Measurements from ENCODE around the gene CORO7.
A peak's percentile ranks its signal among the peaks of the same experiment; 100 is the strongest.

CORO7 gene

DNA sequence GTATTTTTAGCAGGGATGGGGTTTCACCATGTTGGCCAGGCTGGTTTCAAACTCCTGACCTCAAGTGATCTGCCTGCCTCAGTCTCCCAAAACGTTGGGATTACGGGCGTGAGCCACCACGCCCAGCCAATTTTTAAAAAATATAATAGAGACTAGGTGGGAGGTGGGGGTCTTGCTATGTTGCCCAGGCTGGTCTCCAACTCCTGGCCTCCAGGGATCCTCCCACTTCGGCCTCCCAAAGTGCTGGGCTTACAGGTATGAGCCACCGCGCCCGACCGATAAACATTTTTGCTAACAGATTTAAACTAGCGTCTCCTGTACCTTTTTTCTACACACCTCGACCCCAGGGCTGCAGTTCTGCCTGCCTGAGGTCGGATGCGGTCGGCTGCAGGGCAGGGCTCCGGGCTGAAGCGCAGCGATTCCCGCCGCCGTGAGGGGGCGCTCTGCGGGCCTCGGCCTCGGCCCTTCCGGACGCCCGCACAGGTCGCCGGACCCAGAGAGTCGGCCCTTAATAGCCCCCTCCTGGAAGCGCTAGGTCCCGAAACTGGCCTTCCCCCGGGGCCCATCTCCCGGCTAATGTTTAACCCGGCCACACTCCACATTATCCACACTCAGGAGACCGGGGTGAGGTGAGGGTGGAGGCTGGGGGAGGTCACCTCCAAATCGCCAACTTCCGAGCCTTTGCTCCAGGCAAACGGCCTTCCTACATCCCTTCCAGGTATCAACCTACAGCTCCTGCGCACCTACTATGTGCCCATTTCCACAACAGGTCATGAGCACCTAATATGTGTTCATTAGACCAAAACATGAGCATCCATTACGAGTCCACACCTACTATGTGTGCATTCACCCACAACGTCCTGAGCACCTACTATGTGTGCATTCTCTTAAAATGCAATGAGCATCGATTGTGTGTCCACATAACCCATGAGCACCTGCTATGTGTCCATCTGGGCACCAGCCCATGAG is 102.5 kb downstream of the CORO7 start:
- Histone ChIP-seq H3K79me1 (ENCODE audit: low read length) (peaks cover 6% of the 10 kb centered on the region), H3K9ac (ENCODE audit: low read length) (no peak overlapping the region), H3K27me3 (ENCODE audit: insufficient read depth, low read length, poor library complexity) (no peaks in the 10 kb centered on the region), H3K56ac (ENCODE audit: low read length) (no peak overlapping the region), H3K23ac (ENCODE audit: low read length) (no peak overlapping the region), H2AK5ac (ENCODE audit: low read length) (no peak overlapping the region), H3K4me3 (ENCODE audit: low read length) (no peak overlapping the region), H3K79me2 (ENCODE audit: control insufficient read depth, insufficient read depth, low read length) (peaks cover 11% of the 10 kb centered on the region), H3K4me2 (ENCODE audit: low read length) (no peak overlapping the region), H2BK120ac (ENCODE audit: low read depth, low read length) (no peak overlapping the region), H3K27ac (ENCODE audit: low read depth, low read length) (no peak overlapping the region), H4K8ac (ENCODE audit: low read depth, low read length) (no peak overlapping the region), H2BK15ac (replicated peaks; ENCODE audit: low read depth) (no peak overlapping the region), H3K18ac (ENCODE audit: low read length) (no peak overlapping the region), H2BK5ac (ENCODE audit: low read length) (no peak overlapping the region), H3K36me3 (ENCODE audit: control insufficient read depth, insufficient read depth, low read length) (no peaks in the 10 kb centered on the region), H3K4ac (ENCODE audit: low read depth, low read length) (no peak overlapping the region), H4K5ac (ENCODE audit: low read length) (no peak overlapping the region), H3K4me1 (ENCODE audit: control insufficient read depth, low read depth, low read length) (peaks cover 4% of the 10 kb centered on the region)
- DNase-seq, result peak; percentile 81
- WGBS (ENCODE audit: extremely low coverage, insufficient coverage, low lambda C conversion rate), result no CpG with 5 or more reads among the region's 43 CpGs

DNA sequence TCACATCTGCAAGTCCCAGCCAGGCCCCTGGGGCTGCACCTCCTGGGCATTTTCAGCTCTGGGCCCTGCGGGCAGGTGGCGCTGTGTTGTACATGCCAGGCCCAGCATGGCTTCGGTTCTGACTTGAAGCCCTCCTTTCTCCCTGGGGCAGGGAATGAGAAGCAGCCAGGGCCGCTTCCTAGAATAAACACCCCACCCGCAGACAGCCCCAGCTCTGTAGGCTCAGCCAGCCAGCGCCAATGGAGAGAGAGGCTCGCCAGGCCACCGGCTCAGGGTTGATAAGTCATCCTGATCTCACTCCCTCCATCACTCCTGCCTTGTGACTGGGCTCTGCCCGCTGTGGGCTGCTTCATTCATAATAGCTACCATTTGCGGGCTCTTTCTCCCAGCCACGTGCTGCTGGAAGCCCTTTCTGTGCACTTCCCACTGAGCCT is 106.5 kb downstream of the CORO7 start:
- Histone ChIP-seq H2BK5ac (ENCODE audit: low read length) (no peak overlapping the region), H2BK15ac (replicated peaks; ENCODE audit: low read depth) (no peak overlapping the region), H3K27me3 (ENCODE audit: insufficient read depth, low read length, poor library complexity) (no peaks in the 10 kb centered on the region), H3K56ac (ENCODE audit: low read length) (peak overlapping the region; percentile 9), H4K8ac (ENCODE audit: low read depth, low read length) (no peak overlapping the region), H3K4me3 (ENCODE audit: low read length) (no peak overlapping the region), H3K18ac (ENCODE audit: low read length) (no peak overlapping the region), H2AK5ac (ENCODE audit: low read length) (no peak overlapping the region), H3K9ac (ENCODE audit: low read length) (no peak overlapping the region), H3K79me1 (ENCODE audit: low read length) (peaks cover 6% of the 10 kb centered on the region), H3K27ac (ENCODE audit: low read depth, low read length) (peak overlapping the region; percentile 6), H2BK120ac (ENCODE audit: low read depth, low read length) (no peak overlapping the region), H3K4me2 (ENCODE audit: low read length) (no peak overlapping the region), H3K4ac (ENCODE audit: low read depth, low read length) (peak overlapping the region; percentile 81), H4K5ac (ENCODE audit: low read length) (no peak overlapping the region), H3K36me3 (ENCODE audit: control insufficient read depth, insufficient read depth, low read length) (no peaks in the 10 kb centered on the region), H3K79me2 (ENCODE audit: control insufficient read depth, insufficient read depth, low read length) (peaks cover 4% of the 10 kb centered on the region), H3K23ac (ENCODE audit: low read length) (no peak overlapping the region), H3K4me1 (ENCODE audit: control insufficient read depth, low read depth, low read length) (peaks cover 9% of the 10 kb centered on the region)
- no CpG with 5 or more reads among the region's 11 CpGs for WGBS (ENCODE audit: extremely low coverage, insufficient coverage, low lambda C conversion rate)
- peak; percentile 98 for DNase-seq

DNA sequence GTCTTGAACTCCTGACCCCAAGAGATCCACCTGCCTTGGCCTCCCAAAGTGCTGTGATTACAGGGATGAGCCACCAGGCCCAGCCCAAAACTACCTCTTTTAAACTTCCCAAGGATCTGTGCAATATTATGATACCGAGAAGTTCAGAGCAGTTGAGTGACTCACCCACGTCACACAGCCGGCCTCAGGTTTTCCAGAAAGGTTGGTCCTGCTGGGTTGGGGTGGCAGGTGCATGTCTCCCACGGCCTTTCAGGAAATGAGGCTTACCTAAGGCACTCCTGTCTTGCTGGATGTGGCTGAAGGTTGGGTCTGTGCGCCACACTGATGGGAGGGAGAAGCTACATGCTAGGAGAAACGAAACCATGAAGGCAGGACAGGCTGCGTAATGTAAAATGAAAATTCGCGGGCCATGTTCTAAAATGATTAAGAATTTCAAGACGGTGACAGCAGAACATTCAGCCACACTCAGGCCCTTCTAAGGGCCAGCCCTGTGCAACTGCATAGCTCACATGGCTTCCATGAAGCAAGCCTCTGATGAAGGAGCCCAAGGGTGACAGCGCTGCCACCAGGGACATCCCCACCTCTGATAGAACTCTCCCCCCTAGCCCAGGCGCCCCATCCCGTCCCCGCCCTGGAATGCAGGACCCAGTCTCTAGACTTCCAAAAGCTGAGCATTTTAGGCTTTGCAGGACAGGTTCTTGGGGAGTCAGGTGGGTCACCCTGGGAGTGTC is 107.1 kb downstream of the CORO7 start:
- H3K27ac ChIP-seq (ENCODE audit: low read depth, low read length), result peak overlapping the region; percentile 6
- H2BK15ac ChIP-seq (replicated peaks; ENCODE audit: low read depth), result no peak overlapping the region
- peaks cover 6% of the 10 kb centered on the region for H3K79me1 ChIP-seq (ENCODE audit: low read length)
- H3K79me2 ChIP-seq (ENCODE audit: control insufficient read depth, insufficient read depth, low read length), result peaks cover 4% of the 10 kb centered on the region
- H2BK5ac ChIP-seq (ENCODE audit: low read length), result no peak overlapping the region
- H3K9ac ChIP-seq (ENCODE audit: low read length), result no peak overlapping the region
- no peak overlapping the region for H3K18ac ChIP-seq (ENCODE audit: low read length)
- H3K56ac ChIP-seq (ENCODE audit: low read length), result no peak overlapping the region
- no peak overlapping the region for H2AK5ac ChIP-seq (ENCODE audit: low read length)
- no CpG with 5 or more reads among the region's 14 CpGs for WGBS (ENCODE audit: extremely low coverage, insufficient coverage, low lambda C conversion rate)
- no peak overlapping the region for H3K4ac ChIP-seq (ENCODE audit: low read depth, low read length)
- no peak overlapping the region for H4K8ac ChIP-seq (ENCODE audit: low read depth, low read length)
- no peaks in the 10 kb centered on the region for H3K36me3 ChIP-seq (ENCODE audit: control insufficient read depth, insufficient read depth, low read length)
- peaks cover 9% of the 10 kb centered on the region for H3K4me1 ChIP-seq (ENCODE audit: control insufficient read depth, low read depth, low read length)
- H3K4me2 ChIP-seq (ENCODE audit: low read length), result no peak overlapping the region
- no peak overlapping the region for H3K4me3 ChIP-seq (ENCODE audit: low read length)
- H4K5ac ChIP-seq (ENCODE audit: low read length), result no peak overlapping the region
- no peak overlapping the region for H2BK120ac ChIP-seq (ENCODE audit: low read depth, low read length)
- no peak for DNase-seq
- H3K27me3 ChIP-seq (ENCODE audit: insufficient read depth, low read length, poor library complexity), result no peaks in the 10 kb centered on the region
- H3K23ac ChIP-seq (ENCODE audit: low read length), result no peak overlapping the region

DNA sequence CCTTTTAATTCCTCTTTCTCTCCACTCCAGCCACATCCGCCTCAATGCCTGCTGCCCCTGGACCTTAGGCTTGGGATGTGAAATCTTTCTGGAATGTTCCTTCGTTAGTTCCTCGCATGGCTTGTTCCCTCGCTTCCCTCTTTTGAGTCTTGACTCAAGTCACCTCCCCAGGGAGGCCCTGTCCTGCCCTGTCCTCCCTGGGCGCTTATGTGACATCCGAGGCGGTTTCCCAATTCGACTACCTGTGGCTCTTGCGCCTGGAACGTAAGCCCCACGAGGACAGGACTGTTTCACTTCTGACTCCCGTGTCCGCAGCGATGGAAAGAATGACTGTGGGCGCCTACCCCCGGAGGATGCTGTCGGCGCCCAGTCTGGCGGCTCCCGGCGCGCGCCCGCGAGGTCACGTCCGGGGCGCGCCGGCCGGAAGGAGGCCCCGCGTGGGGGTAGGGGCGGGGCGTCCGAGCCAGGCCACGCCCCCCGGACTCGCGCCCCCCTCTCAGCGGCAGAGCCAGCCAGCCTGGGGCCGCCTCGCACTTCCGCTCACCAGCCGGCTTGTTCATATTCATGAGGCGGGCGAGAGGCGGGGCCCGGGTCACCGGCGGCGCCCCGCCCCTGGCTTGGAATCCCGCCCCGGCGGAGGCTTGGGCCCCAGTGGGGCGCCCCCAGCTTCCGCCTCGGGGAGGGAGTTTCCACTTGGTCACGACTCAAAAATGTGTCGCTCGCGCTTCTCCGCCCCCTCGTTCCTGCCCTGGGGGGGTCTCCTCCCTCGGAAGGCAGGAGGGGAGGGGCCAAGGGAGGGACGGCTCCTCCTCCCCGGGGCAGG is 109.0 kb downstream of the CORO7 start:
- peak overlapping the region; percentile 3 for H2BK5ac ChIP-seq (ENCODE audit: low read length)
- peak overlapping the region; percentile 49 for H3K27ac ChIP-seq (ENCODE audit: low read depth, low read length)
- no CpG with 5 or more reads among the region's 68 CpGs for WGBS (ENCODE audit: extremely low coverage, insufficient coverage, low lambda C conversion rate)

DNA sequence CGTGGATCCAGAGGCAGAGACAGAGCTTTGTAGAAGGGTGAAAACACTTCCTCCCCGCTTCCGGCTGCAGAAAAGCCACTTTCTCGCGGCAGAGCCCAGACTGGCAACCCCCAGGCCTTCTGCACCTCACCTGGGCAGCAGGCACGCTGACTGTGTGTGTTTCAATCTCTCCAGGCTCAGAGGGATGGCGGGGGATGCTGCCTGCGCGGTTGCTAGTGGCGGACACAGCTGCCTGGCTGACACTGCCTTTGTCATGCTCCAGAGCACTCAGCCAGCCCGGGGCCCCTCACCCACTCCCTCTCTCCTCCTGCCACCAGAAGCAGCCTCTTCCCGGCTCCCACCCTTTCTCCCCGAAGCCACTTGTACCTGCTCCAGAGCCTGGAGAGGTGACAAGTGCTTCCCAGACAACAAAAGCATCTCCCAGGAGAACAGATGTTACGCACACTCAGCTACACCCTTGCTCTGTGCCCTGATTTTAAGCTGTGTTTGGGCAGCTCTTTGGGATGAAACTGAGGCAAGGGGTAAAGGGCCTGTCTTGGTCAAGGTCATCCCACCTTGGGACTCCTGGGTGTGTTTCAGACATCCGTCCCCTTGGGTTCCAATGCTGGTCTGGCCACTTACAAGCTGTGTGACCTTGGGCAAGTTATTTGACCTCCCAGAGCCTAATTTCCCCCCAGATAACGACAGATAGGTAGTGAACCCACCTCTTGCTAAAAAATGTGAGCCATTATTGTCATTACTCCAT is 109.8 kb downstream of the CORO7 start:
- Histone ChIP-seq H3K4me3 (ENCODE audit: low read length) (peak overlapping the region; percentile 20), H3K23ac (ENCODE audit: low read length) (peak overlapping the region; percentile 57), H2BK120ac (ENCODE audit: low read depth, low read length) (no peak overlapping the region), H2BK5ac (ENCODE audit: low read length) (peak overlapping the region; percentile 46), H2BK15ac (replicated peaks; ENCODE audit: low read depth) (no peak overlapping the region), H3K18ac (ENCODE audit: low read length) (peak overlapping the region; percentile 18), H3K4ac (ENCODE audit: low read depth, low read length) (no peak overlapping the region), H4K8ac (ENCODE audit: low read depth, low read length) (no peak overlapping the region), H2AK5ac (ENCODE audit: low read length) (peak overlapping the region; percentile 52), H3K27ac (ENCODE audit: low read depth, low read length) (peak overlapping the region; percentile 14), H3K79me2 (ENCODE audit: control insufficient read depth, insufficient read depth, low read length) (peaks cover 4% of the 10 kb centered on the region), H4K5ac (ENCODE audit: low read length) (peak overlapping the region; percentile 62), H3K79me1 (ENCODE audit: low read length) (peaks cover 6% of the 10 kb centered on the region), H3K4me1 (ENCODE audit: control insufficient read depth, low read depth, low read length) (peaks cover 9% of the 10 kb centered on the region), H3K4me2 (ENCODE audit: low read length) (peak overlapping the region; percentile 83), H3K9ac (ENCODE audit: low read length) (peak overlapping the region; percentile 88), H3K56ac (ENCODE audit: low read length) (peak overlapping the region; percentile 74), H3K27me3 (ENCODE audit: insufficient read depth, low read length, poor library complexity) (no peaks in the 10 kb centered on the region), H3K36me3 (ENCODE audit: control insufficient read depth, insufficient read depth, low read length) (no peaks in the 10 kb centered on the region)
- no CpG with 5 or more reads among the region's 16 CpGs for WGBS (ENCODE audit: extremely low coverage, insufficient coverage, low lambda C conversion rate)
- DNase-seq, result no peak

More for the DNA sequence above, 109.0 kb downstream of the CORO7 start:
- H3K79me2 ChIP-seq (ENCODE audit: control insufficient read depth, insufficient read depth, low read length), result peaks cover 4% of the 10 kb centered on the region
- peaks cover 9% of the 10 kb centered on the region for H3K4me1 ChIP-seq (ENCODE audit: control insufficient read depth, low read depth, low read length)
- peak overlapping the region; percentile 18 for H3K18ac ChIP-seq (ENCODE audit: low read length)
- no peak overlapping the region for H2AK5ac ChIP-seq (ENCODE audit: low read length)
- H3K36me3 ChIP-seq (ENCODE audit: control insufficient read depth, insufficient read depth, low read length), result no peaks in the 10 kb centered on the region
- no peak overlapping the region for H2BK120ac ChIP-seq (ENCODE audit: low read depth, low read length)
- DNase-seq, result peak; percentile 98
- no peak overlapping the region for H4K8ac ChIP-seq (ENCODE audit: low read depth, low read length)
- H3K9ac ChIP-seq (ENCODE audit: low read length), result peak overlapping the region; percentile 88
- no peaks in the 10 kb centered on the region for H3K27me3 ChIP-seq (ENCODE audit: insufficient read depth, low read length, poor library complexity)
- no peak overlapping the region for H4K5ac ChIP-seq (ENCODE audit: low read length)
- H3K4me2 ChIP-seq (ENCODE audit: low read length), result peak overlapping the region; percentile 83
- no peak overlapping the region for H3K23ac ChIP-seq (ENCODE audit: low read length)
- peaks cover 6% of the 10 kb centered on the region for H3K79me1 ChIP-seq (ENCODE audit: low read length)
- peak overlapping the region; percentile 79 for H3K56ac ChIP-seq (ENCODE audit: low read length)
- no peak overlapping the region for H2BK15ac ChIP-seq (replicated peaks; ENCODE audit: low read depth)
- no peak overlapping the region for H3K4ac ChIP-seq (ENCODE audit: low read depth, low read length)
- peak overlapping the region; percentile 20 for H3K4me3 ChIP-seq (ENCODE audit: low read length)

Measured in mesendoderm (in vitro differentiated cells).